AG09319 (cell line): Measurements from ENCODE around the gene OR6C3.

Experiments
- DNase-seq: peaks from one replicate; pipeline ENCODE4 v3.0.0-alpha.2; 2010; ENCODE audit warnings: low read depth; ENCODE audit errors: extremely low read depth
- CTCF ChIP-seq: IDR thresholded peaks from 2 replicates; pipeline ENCODE4 v1.5.1; 2011; ENCODE audit warnings: low read depth, mild to moderate bottlenecking, inconsistent platforms, low read length, moderate library complexity

Gene OR6C3

GRCh38 chr12:55362675-55363074 is 32.1 kb downstream of the OR6C3 start, which contains the start of gene OR6C75:
OR6C75 (plus strand) TSS chr12:55362975; CDS start chr12:55365111, 2,136 bp downstream.
- no peak for TF ChIP-seq CTCF
- DNase-seq, result no peak

DNA sequence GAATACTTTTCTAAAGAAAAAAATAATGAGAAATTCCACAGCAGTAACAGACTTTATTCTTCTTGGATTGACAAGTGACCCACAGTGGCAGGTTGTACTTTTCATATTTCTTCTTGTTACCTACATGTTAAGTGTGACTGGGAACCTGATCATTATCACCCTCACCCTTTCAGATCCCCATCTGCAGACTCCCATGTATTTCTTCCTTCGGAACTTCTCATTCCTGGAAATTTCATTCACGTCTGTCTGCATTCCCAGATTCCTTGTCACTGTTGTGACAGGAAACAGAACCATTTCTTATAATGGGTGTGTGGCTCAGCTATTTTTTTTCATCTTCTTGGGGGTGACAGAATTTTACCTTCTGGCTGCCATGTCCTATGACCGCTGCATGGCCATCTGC is 34.5 kb downstream of the OR6C3 start:
- no peak for DNase-seq
- TF ChIP-seq CTCF, result no peak

- no peak for TF ChIP-seq CTCF
- DNase-seq, result no peak
These were observed 42.0 kb downstream of the OR6C3 start for GRCh38 chr12:55372521-55372920.
